ENCODE data around the gene S100B. TPM values are rescaled to one million over a fixed set of nuclear protein-coding genes. Genes with fewer than 3 reads are reported as not detected.

Gene S100B
- total RNA-seq, 1 experiment from 2014 or later = not detected

DNA sequence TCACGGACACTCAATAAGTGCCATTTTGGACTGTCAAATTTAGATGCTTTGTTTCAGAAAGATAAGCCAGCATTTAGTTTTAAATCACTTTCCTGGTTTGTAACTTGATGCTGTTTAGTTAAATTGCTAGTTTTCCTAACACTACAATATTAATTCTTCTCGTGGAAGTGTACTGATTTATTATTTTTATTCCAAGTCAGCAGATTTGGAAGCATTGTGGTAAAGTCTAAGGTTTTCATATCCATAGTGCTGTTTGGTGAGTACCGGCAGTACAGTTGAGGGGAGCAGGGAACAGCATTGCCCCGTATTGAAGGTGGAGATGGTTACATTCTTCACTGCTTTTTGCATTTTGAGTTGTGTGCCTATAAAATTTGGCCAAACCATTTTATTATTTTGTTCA, 36.3 kb downstream of the S100B start:
- POLR2A ChIA-PET = no interaction called here
- H3K9me3 ChIP-seq (ENCODE audit: control insufficient read depth in 1 of 2, insufficient read depth in 1 of 2, low read depth in 1 of 2, low read length in 2 of 2) = peaks cover 0 to 3% of the 10 kb centered on the region in 2 experiments; a peak in 1 of 4 replicates
- TF ChIP-seq EZH2 (IDR thresholded peaks at IDR 0.05) (no peak), ZNF274 (IDR thresholded peaks at IDR 0.05; ENCODE audit: low read depth, low read length) (no peak), MAX (IDR thresholded peaks at IDR 0.05) (no peak), CEBPB (IDR thresholded peaks at IDR 0.05; ENCODE audit: low read depth) (no peak), POLR2A (IDR thresholded peaks at IDR 0.05; ENCODE audit: borderline replicate concordance, extremely low read depth, insufficient read depth, insufficient read length) (no peak), CTCF (IDR thresholded peaks at IDR 0.05 in 2 of 3, conservative IDR thresholded peaks at IDR 0.05 in 1 of 3; ENCODE audit: borderline replicate concordance in 1 of 3, insufficient read depth in 1 of 3, low read depth in 2 of 3, low read length in 2 of 3) (no peak), ELF1 (IDR thresholded peaks at IDR 0.05; ENCODE audit: borderline replicate concordance, low read depth) (no peak), CBX3 (IDR thresholded peaks at IDR 0.05; ENCODE audit: low read depth) (no peak), ZFX (IDR thresholded peaks at IDR 0.05) (no peak), FOSL1 (IDR thresholded peaks at IDR 0.05; ENCODE audit: low read depth) (no peak), EZH2phosphoT487 (IDR thresholded peaks at IDR 0.05; ENCODE audit: borderline replicate concordance) (no peak), EGR1 (IDR thresholded peaks at IDR 0.05; ENCODE audit: low read depth) (no peak), RAD21 (IDR thresholded peaks at IDR 0.05; ENCODE audit: low read depth) (no peak), ATF3 (IDR thresholded peaks at IDR 0.05) (no peak), TCF7L2 (IDR thresholded peaks at IDR 0.05; ENCODE audit: borderline replicate concordance, extremely low read depth, insufficient read depth, insufficient read length) (no peak)
- TF ChIP-seq, protein P1, sequence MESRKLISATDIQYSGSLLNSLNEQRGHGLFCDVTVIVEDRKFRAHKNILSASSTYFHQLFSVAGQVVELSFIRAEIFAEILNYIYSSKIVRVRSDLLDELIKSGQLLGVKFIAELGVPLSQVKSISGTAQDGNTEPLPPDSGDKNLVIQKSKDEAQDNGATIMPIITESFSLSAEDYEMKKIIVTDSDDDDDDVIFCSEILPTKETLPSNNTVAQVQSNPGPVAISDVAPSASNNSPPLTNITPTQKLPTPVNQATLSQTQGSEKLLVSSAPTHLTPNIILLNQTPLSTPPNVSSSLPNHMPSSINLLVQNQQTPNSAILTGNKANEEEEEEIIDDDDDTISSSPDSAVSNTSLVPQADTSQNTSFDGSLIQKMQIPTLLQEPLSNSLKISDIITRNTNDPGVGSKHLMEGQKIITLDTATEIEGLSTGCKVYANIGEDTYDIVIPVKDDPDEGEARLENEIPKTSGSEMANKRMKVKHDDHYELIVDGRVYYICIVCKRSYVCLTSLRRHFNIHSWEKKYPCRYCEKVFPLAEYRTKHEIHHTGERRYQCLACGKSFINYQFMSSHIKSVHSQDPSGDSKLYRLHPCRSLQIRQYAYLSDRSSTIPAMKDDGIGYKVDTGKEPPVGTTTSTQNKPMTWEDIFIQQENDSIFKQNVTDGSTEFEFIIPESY (IDR thresholded peaks at IDR 0.05; ENCODE audit: extremely low read depth, insufficient replicate concordance, low read length) = no peak
- RAD21 ChIA-PET (ENCODE audit: low non-redundant PET in 1 of 2, low total read pairs in 2 of 2, uncharacterized antibody in 2 of 2, unreplicated experiment in 2 of 2) = no interaction called here
- H4K20me1 ChIP-seq (ENCODE audit: insufficient read depth) = no peaks in the 10 kb centered on the region
- peaks cover 13 to 29% of the 10 kb centered on the region in 2 experiments for H3K36me3 ChIP-seq (ENCODE audit: control insufficient read depth in 1 of 2, insufficient read depth in 2 of 2, low read length in 2 of 2)
- no peaks in the 10 kb centered on the region for H3K27me3 ChIP-seq (ENCODE audit: insufficient read depth, low read length)
- H2AFZ ChIP-seq (ENCODE audit: low read depth, low read length, poor library complexity, severe bottlenecking) = no peak overlapping the region
- intact Hi-C loops (cut with micrococcal nuclease) = no loop called here
- no peaks in the 10 kb centered on the region for H3K79me2 ChIP-seq (ENCODE audit: insufficient read depth, low read length)
- no peak overlapping the region for H3K4me3 ChIP-seq (replicated peaks in 1 of 2; ENCODE audit: low read depth in 1 of 2, low read length in 2 of 2)
- H3K27ac ChIP-seq (ENCODE audit: low read depth, low read length) = no peak overlapping the region
- BruUV-seq (replicated peaks) = TSS peak; percentile 41
- H3K9me2 ChIP-seq (ENCODE audit: insufficient read depth) = no peaks in the 10 kb centered on the region
- no peak overlapping the region for H3K4me2 ChIP-seq (ENCODE audit: low read length)
- CTCF ChIA-PET = no interaction called here
- ATAC-seq = no peak
- DNase-seq (ENCODE audit: low read depth, low spot score) = no peak
- H3K9ac ChIP-seq (ENCODE audit: low read length) = no peak overlapping the region
- no peaks in the 10 kb centered on the region for H3K4me1 ChIP-seq (ENCODE audit: control insufficient read depth in 1 of 2, insufficient read depth in 2 of 2, low read length in 2 of 2)
